PFSK-1 (cell line): ENCODE results near the gene UGT8.

Source experiments
- FOXP2 ChIP-seq: optimal IDR thresholded peaks from 2 replicates; pipeline ENCODE3; 2011; ENCODE audit warnings: borderline replicate concordance, control low read depth, inconsistent platforms; ENCODE audit not compliant: insufficient read depth; ENCODE audit errors: extremely low read length, extremely low read depth
- POLR2AphosphoS5 ChIP-seq: IDR thresholded peaks from 2 replicates; pipeline ENCODE4 v1.6.1; 2012; ENCODE audit warnings: low read depth, mild to moderate bottlenecking, control low read depth, low read length, moderate library complexity
- SIN3A ChIP-seq: IDR thresholded peaks from 2 replicates; pipeline ENCODE4 v1.6.1; 2012; ENCODE audit warnings: mild to moderate bottlenecking, low read length, moderate library complexity, borderline replicate concordance; ENCODE audit not compliant: insufficient read depth
- TAF1 ChIP-seq: IDR thresholded peaks from 2 replicates; pipeline ENCODE4 v1.6.1; 2012; ENCODE audit warnings: low read length, control low read depth, borderline replicate concordance; ENCODE audit not compliant: insufficient read depth
- TF ChIP-seq, protein P1 (sequence below), 2 experiments: IDR thresholded peaks; 2 replicates each; pipeline versions ENCODE4 v1.6.1 to v1.8.0; 2011 to 2012; ENCODE audit warnings: low read depth in 2 of 2, low read length in 2 of 2, control low read depth in 1 of 2, inconsistent platforms in 1 of 2, mild to moderate bottlenecking in 1 of 2, moderate library complexity in 1 of 2; ENCODE audit not compliant: insufficient read depth in 1 of 2

The UGT8 gene

DNA sequence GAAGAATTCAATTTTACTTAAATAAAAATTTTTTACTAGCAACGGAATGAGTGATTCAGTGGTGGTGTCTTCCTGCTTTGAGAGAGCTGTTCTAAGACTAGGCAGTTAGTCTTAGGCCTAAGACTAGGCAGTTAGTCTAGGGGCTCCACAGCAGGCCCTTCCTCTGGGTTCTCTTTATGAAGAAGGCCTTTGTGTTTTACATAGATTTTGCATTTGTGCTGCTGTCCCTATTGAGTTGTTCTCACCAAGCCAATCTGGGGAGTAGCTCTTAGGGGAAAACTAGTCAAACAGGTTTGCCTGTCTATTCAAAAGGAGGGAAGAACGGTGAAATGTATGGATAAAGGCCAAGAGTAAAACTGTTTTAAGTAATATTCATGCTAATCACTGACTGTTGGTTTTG, 7.6 kb downstream of the UGT8 start:
- TF ChIP-seq, protein P1, sequence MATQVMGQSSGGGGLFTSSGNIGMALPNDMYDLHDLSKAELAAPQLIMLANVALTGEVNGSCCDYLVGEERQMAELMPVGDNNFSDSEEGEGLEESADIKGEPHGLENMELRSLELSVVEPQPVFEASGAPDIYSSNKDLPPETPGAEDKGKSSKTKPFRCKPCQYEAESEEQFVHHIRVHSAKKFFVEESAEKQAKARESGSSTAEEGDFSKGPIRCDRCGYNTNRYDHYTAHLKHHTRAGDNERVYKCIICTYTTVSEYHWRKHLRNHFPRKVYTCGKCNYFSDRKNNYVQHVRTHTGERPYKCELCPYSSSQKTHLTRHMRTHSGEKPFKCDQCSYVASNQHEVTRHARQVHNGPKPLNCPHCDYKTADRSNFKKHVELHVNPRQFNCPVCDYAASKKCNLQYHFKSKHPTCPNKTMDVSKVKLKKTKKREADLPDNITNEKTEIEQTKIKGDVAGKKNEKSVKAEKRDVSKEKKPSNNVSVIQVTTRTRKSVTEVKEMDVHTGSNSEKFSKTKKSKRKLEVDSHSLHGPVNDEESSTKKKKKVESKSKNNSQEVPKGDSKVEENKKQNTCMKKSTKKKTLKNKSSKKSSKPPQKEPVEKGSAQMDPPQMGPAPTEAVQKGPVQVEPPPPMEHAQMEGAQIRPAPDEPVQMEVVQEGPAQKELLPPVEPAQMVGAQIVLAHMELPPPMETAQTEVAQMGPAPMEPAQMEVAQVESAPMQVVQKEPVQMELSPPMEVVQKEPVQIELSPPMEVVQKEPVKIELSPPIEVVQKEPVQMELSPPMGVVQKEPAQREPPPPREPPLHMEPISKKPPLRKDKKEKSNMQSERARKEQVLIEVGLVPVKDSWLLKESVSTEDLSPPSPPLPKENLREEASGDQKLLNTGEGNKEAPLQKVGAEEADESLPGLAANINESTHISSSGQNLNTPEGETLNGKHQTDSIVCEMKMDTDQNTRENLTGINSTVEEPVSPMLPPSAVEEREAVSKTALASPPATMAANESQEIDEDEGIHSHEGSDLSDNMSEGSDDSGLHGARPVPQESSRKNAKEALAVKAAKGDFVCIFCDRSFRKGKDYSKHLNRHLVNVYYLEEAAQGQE (IDR thresholded peaks at IDR 0.05; ENCODE audit: insufficient read depth in 1 of 2, low read depth in 2 of 2, low read length in 2 of 2), result no peak
- TF ChIP-seq FOXP2 (no peak), POLR2AphosphoS5 (no peak), SIN3A (no peak), TAF1 (no peak)

- TF ChIP-seq TAF1 (no peak), POLR2AphosphoS5 (no peak), FOXP2 (no peak), SIN3A (no peak)
- TF ChIP-seq, protein P1 (IDR thresholded peaks at IDR 0.05; ENCODE audit: insufficient read depth in 1 of 2, low read depth in 2 of 2, low read length in 2 of 2), result no peak
Observed at GRCh38 chr4:114607056-114607455, 8.4 kb downstream of the UGT8 start.

GRCh38 chr4:114613560-114613959, 15.0 kb downstream of the UGT8 start:
- TF ChIP-seq, protein P1 (IDR thresholded peaks at IDR 0.05; ENCODE audit: insufficient read depth in 1 of 2, low read depth in 2 of 2, low read length in 2 of 2), result no peak
- TF ChIP-seq FOXP2 (no peak), POLR2AphosphoS5 (no peak), SIN3A (no peak), TAF1 (no peak)

GRCh38 chr4:114615435-114615834, 16.8 kb downstream of the UGT8 start:
- TF ChIP-seq TAF1, result no peak
- TF ChIP-seq FOXP2, result no peak

GRCh38 chr4:114626196-114626595, 27.6 kb downstream of the UGT8 start:
- TF ChIP-seq POLR2AphosphoS5 (no peak), TAF1 (no peak), FOXP2 (no peak), SIN3A (no peak)
- TF ChIP-seq, protein P1 (IDR thresholded peaks at IDR 0.05; ENCODE audit: insufficient read depth in 1 of 2, low read depth in 2 of 2, low read length in 2 of 2), result no peak
